Mesothelial cell of epicardium (in vitro differentiated cells): Measurements from ENCODE around the gene STK40. TPM values are rescaled to one million over a fixed set of nuclear protein-coding genes. Genes with fewer than 3 reads are reported as not detected.

Experiments used
- DNase-seq, 2 experiments: peaks; one replicate each; pipeline ENCODE4 v3.0.0; 2021; ENCODE audit warnings: low spot score in 2 of 2; ENCODE audit not compliant: unreplicated experiment in 2 of 2
- H3K27ac Mint-ChIP-seq: 2 replicates; pipeline ENCODE4 v1.8.0; 2021; ENCODE audit warnings: mixed read lengths
- H3K27me3 Mint-ChIP-seq: 2 replicates; pipeline ENCODE4 v1.8.0; 2021; ENCODE audit warnings: low read depth, mixed read lengths
- H3K36me3 Mint-ChIP-seq: 2 replicates; pipeline ENCODE4 v1.8.0; 2021; ENCODE audit warnings: mixed read lengths
- H3K4me1 Mint-ChIP-seq: 2 replicates; pipeline ENCODE4 v1.8.0; 2021; ENCODE audit warnings: mixed read lengths
- H3K4me3 Mint-ChIP-seq: 2 replicates; pipeline ENCODE4 v1.8.0; 2021; ENCODE audit warnings: mild to moderate bottlenecking, moderate library complexity, mixed read lengths
- H3K9me3 Mint-ChIP-seq: 2 replicates; pipeline ENCODE4 v1.8.0; 2021; ENCODE audit warnings: mixed read lengths
- CTCF ChIP-seq: fragments of 200-600 bp; sonication (generic); IDR thresholded peaks from one replicate; pipeline ENCODE4 v1.5.0; 2021; ENCODE audit warnings: antibody characterized with exemption; ENCODE audit not compliant: unreplicated experiment
- total RNA-seq: library from RNA; stranded (reverse); gene quantifications from 3 replicates; pipeline ENCODE4 v1.2.1, GENCODE V29; 2021

The STK40 gene
- total RNA-seq, 1 donor from 2014 or later: 42.7 TPM

- TF ChIP-seq CTCF: no peak
- H3K36me3 Mint-ChIP-seq: peaks cover 24% of the 10 kb centered on the region
- peaks cover 16% of the 10 kb centered on the region for H3K4me1 Mint-ChIP-seq
- no peaks in the 10 kb centered on the region for H3K27me3 Mint-ChIP-seq
- H3K9me3 Mint-ChIP-seq: no peaks in the 10 kb centered on the region
- no peak overlapping the region for H3K4me3 Mint-ChIP-seq
- DNase-seq: no peak
- H3K27ac Mint-ChIP-seq: peak overlapping the region; percentile 92
Measured at GRCh38 chr1:36352910-36353878, 32.5 kb downstream of the STK40 start.

GRCh38 chr1:36352125-36352909 is 33.4 kb downstream of the STK40 start:
- H3K27ac Mint-ChIP-seq: peak overlapping the region; percentile 92
- H3K9me3 Mint-ChIP-seq: no peaks in the 10 kb centered on the region
- H3K4me3 Mint-ChIP-seq: no peak overlapping the region
- peaks cover 16% of the 10 kb centered on the region for H3K4me1 Mint-ChIP-seq
- no peaks in the 10 kb centered on the region for H3K27me3 Mint-ChIP-seq
- H3K36me3 Mint-ChIP-seq: peaks cover 26% of the 10 kb centered on the region
- no peak for DNase-seq
- no peak for TF ChIP-seq CTCF

- Mint-ChIP-seq H3K4me3 (no peak overlapping the region), H3K9me3 (no peaks in the 10 kb centered on the region), H3K4me1 (peaks cover 16% of the 10 kb centered on the region), H3K27ac (peak overlapping the region; percentile 92), H3K27me3 (no peaks in the 10 kb centered on the region), H3K36me3 (peaks cover 27% of the 10 kb centered on the region)
- TF ChIP-seq CTCF: no peak
- DNase-seq: no peak
Measured at GRCh38 chr1:36351227-36351977, 34.3 kb downstream of the STK40 start.

GRCh38 chr1:36350659-36351226 is 35.0 kb downstream of the STK40 start:
- Mint-ChIP-seq H3K27ac (peak overlapping the region; percentile 92), H3K4me1 (peaks cover 16% of the 10 kb centered on the region), H3K4me3 (no peak overlapping the region), H3K36me3 (peaks cover 26% of the 10 kb centered on the region), H3K27me3 (no peaks in the 10 kb centered on the region), H3K9me3 (no peaks in the 10 kb centered on the region)
- DNase-seq: no peak
- no peak for TF ChIP-seq CTCF

- no peaks in the 10 kb centered on the region for H3K9me3 Mint-ChIP-seq
- no peak for TF ChIP-seq CTCF
- no peak overlapping the region for H3K4me3 Mint-ChIP-seq
- peaks cover 16% of the 10 kb centered on the region for H3K4me1 Mint-ChIP-seq
- no peak for DNase-seq
- H3K36me3 Mint-ChIP-seq: peaks cover 27% of the 10 kb centered on the region
- H3K27ac Mint-ChIP-seq: no peak overlapping the region
- no peaks in the 10 kb centered on the region for H3K27me3 Mint-ChIP-seq
Measured at GRCh38 chr1:36349839-36350238, 35.9 kb downstream of the STK40 start.
